GDM1 (cell line): Measurements from ENCODE around the gene MICALL1.

Source experiments
- DNase-seq: peaks from one replicate; lab custom pipeline; 2025; lab: John Stamatoyannopoulos, UW

Gene MICALL1

DNA sequence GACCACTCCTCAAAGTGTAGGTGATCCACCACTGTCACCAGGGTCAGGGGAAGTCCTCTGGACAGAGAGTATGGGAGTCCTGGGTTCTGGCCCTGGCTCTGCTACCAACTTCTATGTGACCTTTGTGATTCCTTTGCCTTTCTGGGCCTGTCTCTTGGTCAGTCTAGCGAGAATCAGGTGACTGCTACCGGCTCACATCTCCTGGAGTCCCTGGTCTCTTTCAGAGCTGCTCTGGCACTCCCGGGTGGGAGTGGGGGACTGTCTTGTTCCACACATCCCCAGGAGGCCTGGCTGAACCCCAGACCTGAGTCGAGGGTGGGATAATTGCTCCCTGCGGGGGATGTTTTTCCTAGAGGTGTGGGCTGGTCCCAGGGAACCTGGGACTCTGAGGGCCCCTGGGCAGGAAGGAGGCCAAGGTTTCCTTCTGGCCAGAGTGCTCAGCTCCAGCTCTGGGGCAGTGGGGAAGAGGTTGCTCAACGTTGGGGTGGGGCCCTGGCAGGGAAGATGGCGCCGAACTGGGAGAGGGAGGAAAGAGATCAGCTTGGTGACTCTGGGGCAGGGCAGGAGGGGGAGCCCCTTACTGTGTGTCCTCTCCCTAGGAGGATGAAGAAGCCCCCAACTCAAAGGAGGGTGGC lies 76.2 kb downstream of the MICALL1 start:
- no peak for DNase-seq

DNA sequence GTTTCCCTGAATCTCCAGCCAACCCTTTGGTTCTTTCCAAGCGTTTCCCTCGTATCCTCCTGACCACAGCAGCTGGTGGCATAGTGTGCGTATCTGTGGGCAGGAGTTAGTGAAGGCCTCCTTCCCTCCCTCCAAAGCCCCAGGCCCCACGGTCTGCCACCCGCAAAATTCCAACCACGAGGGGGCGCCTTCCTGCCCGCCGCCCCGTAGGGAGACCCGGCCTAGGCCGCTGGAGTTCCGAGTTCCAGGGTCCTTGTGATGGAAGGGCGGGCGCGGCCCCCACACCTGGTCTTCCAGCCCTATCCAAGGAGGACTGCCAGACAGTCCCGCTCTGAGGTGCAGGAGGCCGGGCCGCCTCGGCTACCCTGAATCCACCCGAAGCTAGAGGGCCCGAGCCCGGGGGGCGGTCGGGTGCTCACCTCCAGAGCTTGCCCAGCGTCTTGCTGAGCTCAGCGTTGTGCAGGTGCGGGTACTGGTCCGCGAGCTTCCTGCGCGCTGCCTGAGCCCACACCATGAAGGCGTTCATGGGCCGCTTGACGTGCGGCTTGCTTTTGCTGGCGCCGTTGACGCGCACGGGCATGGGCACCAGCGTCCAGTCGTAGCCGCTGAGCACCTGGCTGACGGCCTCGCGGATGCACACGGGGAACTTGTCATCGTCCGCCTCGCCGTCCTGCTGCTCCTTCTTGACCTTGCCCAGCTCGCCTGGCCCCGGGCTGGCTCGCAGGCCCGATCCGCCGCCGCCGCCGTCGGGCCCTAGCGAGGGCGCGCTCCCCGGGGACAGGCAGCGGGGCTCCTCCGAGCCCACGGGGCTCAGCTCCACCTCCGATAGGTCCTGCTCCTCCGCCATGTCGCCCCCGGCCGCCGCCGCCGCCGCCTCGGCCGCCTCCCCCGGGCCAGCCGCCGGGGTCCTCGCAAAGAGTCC lies 77.1 kb downstream of the MICALL1 start:
- DNase-seq: no peak

DNA sequence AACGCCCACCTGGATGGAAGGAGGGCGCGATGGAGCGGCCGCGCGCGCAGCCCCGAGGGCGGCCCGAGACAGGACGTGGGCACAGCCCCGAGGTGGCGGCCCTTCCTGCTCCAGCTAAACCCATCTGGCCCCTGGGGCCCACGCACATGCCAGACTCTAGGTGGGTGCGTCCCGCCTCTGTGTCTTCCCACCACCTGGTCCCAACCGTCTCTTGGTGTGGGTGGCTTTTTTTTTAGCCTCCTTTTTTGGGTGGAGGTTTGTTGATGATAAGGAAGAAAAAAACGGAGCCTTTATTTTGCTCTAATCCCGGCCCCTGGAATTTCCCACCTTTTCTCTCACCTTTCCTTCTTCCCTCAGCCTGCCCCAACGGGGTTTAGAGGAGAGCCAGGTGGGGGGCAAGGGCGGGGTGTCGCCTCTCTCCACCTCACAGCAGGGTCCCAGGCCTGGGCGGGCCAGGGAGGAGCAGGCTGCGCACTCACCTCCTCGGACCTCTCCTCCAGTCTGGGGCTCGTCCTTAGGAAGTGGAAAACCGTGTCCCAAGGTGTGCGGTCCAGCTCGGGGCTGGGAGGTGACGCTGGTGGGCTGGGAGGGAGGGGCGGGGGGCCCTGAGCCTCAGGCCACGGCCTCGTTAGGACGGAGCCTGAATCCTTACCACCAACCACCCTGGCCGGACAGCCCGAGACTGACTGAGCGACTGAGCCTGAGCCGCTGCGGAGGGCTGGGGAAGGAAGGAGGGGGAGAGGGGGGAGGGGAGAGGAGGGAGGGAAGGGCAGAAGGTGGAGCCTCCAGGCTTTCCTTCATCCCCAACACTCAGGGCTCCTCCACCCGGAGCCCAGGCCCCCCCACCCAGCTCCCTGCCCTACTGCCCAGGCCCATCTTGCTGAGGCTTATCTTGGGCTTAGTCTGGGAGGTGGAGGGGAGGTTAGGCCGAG lies 78.0 kb downstream of the MICALL1 start, which contains the start of gene SOX10:
SOX10 (minus strand) TSS at position 696 of the 932 bp plus-strand sequence. CDS start 771 bp downstream, outside the sequence.
- no peak for DNase-seq

DNA sequence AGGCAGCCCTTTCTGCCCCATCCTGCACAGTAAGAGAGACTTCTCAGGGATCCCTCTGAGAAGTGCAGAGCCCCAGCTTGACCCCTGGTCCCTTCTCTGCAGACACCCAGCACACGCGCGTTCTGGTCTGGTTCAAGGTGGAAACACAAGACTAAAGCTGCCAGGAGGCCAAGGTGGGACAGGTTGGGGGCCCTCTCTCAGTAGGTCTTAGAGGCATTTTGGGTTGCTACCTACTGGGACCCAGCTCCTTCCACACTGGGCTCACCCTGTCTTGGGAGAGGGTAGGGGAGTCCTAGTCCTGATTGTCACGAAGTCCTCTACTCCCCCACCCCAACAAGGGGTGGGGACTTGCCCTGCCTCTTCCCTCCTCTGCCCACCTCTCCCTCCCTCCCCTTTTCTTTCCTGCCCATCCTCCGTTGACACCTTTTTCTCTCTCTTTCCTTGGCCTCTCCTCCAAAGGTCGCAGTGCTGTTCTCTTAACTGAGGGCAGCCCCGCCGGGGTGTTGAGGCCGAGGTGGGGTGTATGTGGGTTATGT lies 79.0 kb downstream of the MICALL1 start:
- no peak for DNase-seq

DNA sequence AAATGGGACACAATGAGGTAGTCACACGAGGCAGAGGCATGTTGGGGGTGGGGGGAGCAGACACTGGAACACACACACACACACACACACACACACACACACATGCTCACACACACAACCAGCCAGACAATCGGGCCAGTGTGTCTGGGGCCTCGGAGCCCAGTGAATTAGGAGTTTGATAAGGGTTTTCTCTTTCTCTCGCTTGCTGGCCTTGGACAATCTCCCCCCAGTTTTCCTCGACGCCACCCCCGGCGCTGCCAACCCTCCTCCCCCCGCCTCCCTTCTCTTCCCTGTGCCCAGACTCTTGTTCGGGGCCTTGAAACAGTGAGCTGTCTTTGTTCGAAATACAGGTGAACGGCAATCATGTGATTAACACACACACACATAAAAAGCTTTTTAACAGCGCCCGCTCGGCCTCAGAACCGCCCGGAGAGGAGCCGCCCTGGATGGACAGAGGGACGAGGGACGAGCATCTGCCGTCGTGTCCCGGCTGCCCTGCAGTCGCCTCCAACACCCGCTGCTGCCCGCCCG lies 79.7 kb downstream of the MICALL1 start:
- no peak for DNase-seq

DNA sequence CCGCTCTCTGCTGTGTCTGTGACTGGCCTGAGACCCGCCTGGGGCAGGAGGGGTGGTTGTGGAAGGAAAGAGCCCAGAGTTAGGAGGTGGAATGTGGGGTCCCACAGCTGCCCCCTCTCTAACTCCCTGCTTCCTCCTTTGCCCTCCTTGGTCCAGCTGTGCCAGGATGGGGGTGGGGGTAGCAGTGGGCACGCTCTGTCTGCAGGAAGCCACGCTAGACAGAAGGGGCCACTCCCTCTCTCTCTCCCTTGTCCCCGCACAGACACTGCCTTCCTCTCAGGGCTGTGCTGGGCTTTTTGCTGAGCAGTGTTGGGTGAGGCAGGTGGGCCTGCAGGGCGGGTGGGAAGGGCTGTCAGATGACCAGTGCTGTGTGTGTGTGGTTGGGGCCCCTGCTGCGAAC lies 80.3 kb downstream of the MICALL1 start:
- DNase-seq: no peak

DNA sequence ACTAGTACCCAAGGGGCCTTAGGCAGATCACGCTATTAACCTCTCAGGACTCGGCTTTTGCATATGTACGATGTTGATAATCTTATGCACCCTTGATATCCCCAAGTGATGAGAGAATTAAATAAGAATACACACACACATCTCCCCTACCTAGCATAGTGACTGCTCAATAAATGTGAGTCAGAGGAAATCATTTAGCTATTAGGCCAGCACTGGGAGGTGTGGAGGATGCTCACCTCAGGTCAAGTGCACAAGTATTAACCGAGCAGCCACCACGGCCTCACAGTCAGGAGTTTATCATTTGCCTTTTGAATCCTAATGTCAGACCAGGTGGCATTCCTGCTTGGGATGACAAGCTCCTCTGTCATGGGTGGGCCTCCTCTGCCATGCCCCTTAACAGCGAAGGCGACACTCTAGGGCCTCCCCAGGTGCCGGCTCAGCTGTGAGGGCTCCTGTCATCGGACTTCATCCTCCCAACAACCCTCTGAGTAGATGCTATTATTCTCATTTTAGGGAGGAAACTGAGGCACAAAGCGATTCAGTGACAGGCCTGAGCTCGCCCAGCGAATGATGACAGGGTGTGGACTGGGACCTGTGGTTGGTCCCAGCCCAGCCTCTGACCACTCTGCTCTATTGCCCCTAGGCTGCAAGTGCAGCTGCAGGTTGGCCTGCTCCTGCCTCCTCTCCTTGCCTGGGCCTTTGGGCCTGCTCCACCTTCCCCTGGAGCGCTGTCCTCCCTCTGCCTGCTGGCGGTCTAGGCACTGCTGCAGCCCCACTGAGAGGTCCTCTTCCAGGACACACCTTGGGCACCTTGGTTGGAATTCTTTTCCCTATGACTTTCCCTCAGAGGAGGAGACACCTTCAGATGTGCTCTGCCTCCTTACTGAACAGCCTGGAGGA lies 83.3 kb downstream of the MICALL1 start:
- DNase-seq: no peak

DNA sequence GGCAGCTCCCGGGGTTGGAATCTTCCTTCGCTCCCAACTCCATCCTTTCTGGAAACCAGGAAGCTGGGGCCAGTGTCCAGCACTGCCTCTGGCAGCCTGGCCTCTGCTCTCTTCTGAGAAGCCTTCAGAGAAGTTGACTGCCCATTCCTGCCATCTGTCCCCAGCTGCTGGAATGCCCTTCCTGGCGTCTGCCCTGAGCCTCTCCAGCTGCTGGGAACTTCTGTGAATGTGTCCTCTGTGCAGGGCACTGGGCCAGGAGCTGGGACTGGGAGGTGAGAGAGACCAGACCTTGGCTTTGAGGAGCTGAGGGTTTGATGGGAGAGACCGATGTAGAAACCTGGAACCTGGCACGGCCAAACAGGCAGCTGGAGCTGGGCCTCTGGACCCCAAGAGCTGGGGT lies 84.2 kb downstream of the MICALL1 start:
- DNase-seq: no peak

DNA sequence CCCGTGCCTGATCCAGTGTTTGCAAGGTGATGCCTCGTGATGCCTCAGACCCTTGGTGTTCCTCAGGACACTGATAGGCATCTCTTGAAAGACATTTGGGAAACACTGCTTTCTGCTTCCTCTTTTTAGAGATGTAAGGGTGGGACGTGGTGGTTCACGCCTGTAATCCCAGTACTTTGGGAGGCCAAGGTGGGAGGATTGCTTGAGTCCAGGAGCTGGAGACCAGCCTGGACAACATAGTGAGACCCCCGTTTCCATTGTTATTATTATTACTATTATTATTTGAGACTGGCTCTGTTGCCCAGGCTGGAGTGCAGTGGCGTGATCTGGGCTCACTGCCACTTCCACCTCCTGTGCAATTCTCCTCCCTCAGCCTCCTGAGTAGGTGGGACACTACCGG lies 84.8 kb downstream of the MICALL1 start:
- no peak for DNase-seq

DNA sequence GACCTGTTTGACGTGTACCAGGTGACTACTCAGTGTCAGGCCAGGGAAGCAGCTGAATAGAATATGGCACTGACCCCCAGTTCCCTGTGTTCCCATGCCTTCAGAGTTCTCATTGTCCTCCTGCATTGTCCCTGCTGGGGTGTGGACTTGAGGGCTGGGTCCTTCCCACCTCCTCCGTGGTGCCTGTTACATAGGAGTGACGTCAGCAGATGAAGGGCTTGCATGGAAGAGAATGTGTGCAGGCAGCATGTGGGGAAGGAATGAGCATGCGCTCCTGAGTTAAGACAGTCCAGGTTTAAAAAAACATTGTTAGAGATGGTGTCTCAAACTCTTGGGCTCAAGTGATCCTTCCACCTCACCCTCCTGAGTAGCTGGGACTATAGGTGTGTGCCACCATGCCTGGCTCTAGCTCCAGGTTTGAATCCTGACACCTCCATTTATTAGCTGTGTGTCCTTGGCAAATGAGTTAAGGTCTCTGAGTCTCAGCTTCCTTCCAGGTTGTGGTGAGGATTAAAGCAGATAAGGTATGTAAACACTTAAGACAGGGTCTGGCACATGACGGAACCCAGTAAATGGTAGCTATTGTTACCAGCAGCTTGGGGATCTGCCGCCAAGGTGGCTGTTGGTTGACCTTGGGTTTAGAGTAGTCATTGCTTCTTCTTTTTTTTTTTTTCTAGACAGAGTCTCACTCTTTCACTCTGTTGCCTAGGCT lies 85.8 kb downstream of the MICALL1 start:
- DNase-seq: no peak
